Measurements from ENCODE around the gene GNAT3.

Gene GNAT3

GRCh38 chr7:80499350-80499953 lies 12.4 kb downstream of the GNAT3 start:
- Histone ChIP-seq H3K9me3 (ENCODE audit: control insufficient read depth, insufficient read depth, low read length) (no peaks in the 10 kb centered on the region), H3K36me3 (ENCODE audit: control insufficient read depth, insufficient read depth, low read length) (no peaks in the 10 kb centered on the region), H3K9ac (ENCODE audit: low read depth, low read length) (no peak overlapping the region), H3K4me3 (ENCODE audit: low read depth, low read length) (no peak overlapping the region), H3K27me3 (ENCODE audit: control insufficient read depth, insufficient read depth, low read length) (no peaks in the 10 kb centered on the region), H3K4me1 (ENCODE audit: control insufficient read depth, insufficient read depth, low read length) (no peaks in the 10 kb centered on the region)

GRCh38 chr7:80498481-80499349 lies 13.1 kb downstream of the GNAT3 start:
- H3K4me3 ChIP-seq (ENCODE audit: low read depth, low read length) = no peak overlapping the region
- no peaks in the 10 kb centered on the region for H3K9me3 ChIP-seq (ENCODE audit: control insufficient read depth, insufficient read depth, low read length)
- no peaks in the 10 kb centered on the region for H3K4me1 ChIP-seq (ENCODE audit: control insufficient read depth, insufficient read depth, low read length)
- H3K36me3 ChIP-seq (ENCODE audit: control insufficient read depth, insufficient read depth, low read length) = no peaks in the 10 kb centered on the region
- H3K9ac ChIP-seq (ENCODE audit: low read depth, low read length) = no peak overlapping the region
- no peaks in the 10 kb centered on the region for H3K27me3 ChIP-seq (ENCODE audit: control insufficient read depth, insufficient read depth, low read length)

GRCh38 chr7:80496586-80496985 lies 15.3 kb downstream of the GNAT3 start:
- H3K4me3 ChIP-seq (ENCODE audit: low read depth, low read length) = no peak overlapping the region
- no peaks in the 10 kb centered on the region for H3K9me3 ChIP-seq (ENCODE audit: control insufficient read depth, insufficient read depth, low read length)
- H3K27me3 ChIP-seq (ENCODE audit: control insufficient read depth, insufficient read depth, low read length) = no peaks in the 10 kb centered on the region
- no peaks in the 10 kb centered on the region for H3K36me3 ChIP-seq (ENCODE audit: control insufficient read depth, insufficient read depth, low read length)
- H3K4me1 ChIP-seq (ENCODE audit: control insufficient read depth, insufficient read depth, low read length) = no peaks in the 10 kb centered on the region
- no peak overlapping the region for H3K9ac ChIP-seq (ENCODE audit: low read depth, low read length)

GRCh38 chr7:80493121-80493849 lies 18.6 kb downstream of the GNAT3 start:
- no peaks in the 10 kb centered on the region for H3K27me3 ChIP-seq (ENCODE audit: control insufficient read depth, insufficient read depth, low read length)
- peaks cover 2% of the 10 kb centered on the region for H3K4me1 ChIP-seq (ENCODE audit: control insufficient read depth, insufficient read depth, low read length)
- H3K9ac ChIP-seq (ENCODE audit: low read depth, low read length) = no peak overlapping the region

DNA sequence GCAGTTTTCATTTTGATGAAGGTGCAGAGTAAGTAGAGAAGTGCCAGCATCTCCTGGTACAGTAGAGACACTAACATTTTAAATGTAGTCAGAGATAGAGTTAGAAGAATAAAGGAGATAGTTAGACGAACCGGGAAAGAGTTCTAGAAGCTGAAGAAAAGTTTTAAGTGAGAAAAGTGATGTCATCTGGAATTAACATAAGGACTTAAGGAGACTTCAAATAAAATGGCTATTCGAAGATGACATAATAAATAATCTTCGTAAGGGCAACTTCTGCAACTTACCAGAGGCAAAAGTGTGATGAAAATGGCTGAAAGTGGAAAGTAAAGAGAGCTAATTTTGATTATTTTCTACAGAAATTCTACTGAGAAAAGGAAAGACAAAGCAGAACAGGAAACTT lies 20.4 kb downstream of the GNAT3 start:
- H3K9ac ChIP-seq (ENCODE audit: low read depth, low read length) = no peak overlapping the region
- no peaks in the 10 kb centered on the region for H3K36me3 ChIP-seq (ENCODE audit: control insufficient read depth, insufficient read depth, low read length)
- peaks cover 15% of the 10 kb centered on the region for H3K4me1 ChIP-seq (ENCODE audit: control insufficient read depth, insufficient read depth, low read length)
- no peaks in the 10 kb centered on the region for H3K27me3 ChIP-seq (ENCODE audit: control insufficient read depth, insufficient read depth, low read length)
- no peaks in the 10 kb centered on the region for H3K9me3 ChIP-seq (ENCODE audit: control insufficient read depth, insufficient read depth, low read length)
- H3K4me3 ChIP-seq (ENCODE audit: low read depth, low read length) = no peak overlapping the region

More at GRCh38 chr7:80493121-80493849, 18.6 kb downstream of the GNAT3 start:
- Histone ChIP-seq H3K9me3 (ENCODE audit: control insufficient read depth, insufficient read depth, low read length) (no peaks in the 10 kb centered on the region), H3K36me3 (ENCODE audit: control insufficient read depth, insufficient read depth, low read length) (no peaks in the 10 kb centered on the region), H3K4me3 (ENCODE audit: low read depth, low read length) (no peak overlapping the region)

GRCh38 chr7:80488851-80489370 lies 23.0 kb downstream of the GNAT3 start:
- Histone ChIP-seq H3K4me3 (ENCODE audit: low read depth, low read length) (no peak overlapping the region), H3K9me3 (ENCODE audit: control insufficient read depth, insufficient read depth, low read length) (no peaks in the 10 kb centered on the region), H3K4me1 (ENCODE audit: control insufficient read depth, insufficient read depth, low read length) (peaks cover 15% of the 10 kb centered on the region), H3K27me3 (ENCODE audit: control insufficient read depth, insufficient read depth, low read length) (no peaks in the 10 kb centered on the region), H3K9ac (ENCODE audit: low read depth, low read length) (no peak overlapping the region), H3K36me3 (ENCODE audit: control insufficient read depth, insufficient read depth, low read length) (no peaks in the 10 kb centered on the region)

GRCh38 chr7:80488406-80488805 lies 23.5 kb downstream of the GNAT3 start:
- Histone ChIP-seq H3K4me3 (ENCODE audit: low read depth, low read length) (no peak overlapping the region), H3K36me3 (ENCODE audit: control insufficient read depth, insufficient read depth, low read length) (no peaks in the 10 kb centered on the region), H3K27me3 (ENCODE audit: control insufficient read depth, insufficient read depth, low read length) (no peaks in the 10 kb centered on the region), H3K9ac (ENCODE audit: low read depth, low read length) (no peak overlapping the region), H3K9me3 (ENCODE audit: control insufficient read depth, insufficient read depth, low read length) (no peaks in the 10 kb centered on the region), H3K4me1 (ENCODE audit: control insufficient read depth, insufficient read depth, low read length) (peaks cover 15% of the 10 kb centered on the region)

GRCh38 chr7:80485721-80486120 lies 26.1 kb downstream of the GNAT3 start:
- Histone ChIP-seq H3K27me3 (ENCODE audit: control insufficient read depth, insufficient read depth, low read length) (no peaks in the 10 kb centered on the region), H3K9me3 (ENCODE audit: control insufficient read depth, insufficient read depth, low read length) (no peaks in the 10 kb centered on the region), H3K36me3 (ENCODE audit: control insufficient read depth, insufficient read depth, low read length) (no peaks in the 10 kb centered on the region), H3K4me3 (ENCODE audit: low read depth, low read length) (no peak overlapping the region), H3K4me1 (ENCODE audit: control insufficient read depth, insufficient read depth, low read length) (peaks cover 19% of the 10 kb centered on the region), H3K9ac (ENCODE audit: low read depth, low read length) (no peak overlapping the region)

GRCh38 chr7:80482950-80483349 lies 28.9 kb downstream of the GNAT3 start:
- H3K36me3 ChIP-seq (ENCODE audit: control insufficient read depth, insufficient read depth, low read length) = no peaks in the 10 kb centered on the region
- H3K4me3 ChIP-seq (ENCODE audit: low read depth, low read length) = no peak overlapping the region
- no peaks in the 10 kb centered on the region for H3K27me3 ChIP-seq (ENCODE audit: control insufficient read depth, insufficient read depth, low read length)
- H3K4me1 ChIP-seq (ENCODE audit: control insufficient read depth, insufficient read depth, low read length) = peaks cover 13% of the 10 kb centered on the region
- H3K9ac ChIP-seq (ENCODE audit: low read depth, low read length) = no peak overlapping the region
- no peaks in the 10 kb centered on the region for H3K9me3 ChIP-seq (ENCODE audit: control insufficient read depth, insufficient read depth, low read length)

DNA sequence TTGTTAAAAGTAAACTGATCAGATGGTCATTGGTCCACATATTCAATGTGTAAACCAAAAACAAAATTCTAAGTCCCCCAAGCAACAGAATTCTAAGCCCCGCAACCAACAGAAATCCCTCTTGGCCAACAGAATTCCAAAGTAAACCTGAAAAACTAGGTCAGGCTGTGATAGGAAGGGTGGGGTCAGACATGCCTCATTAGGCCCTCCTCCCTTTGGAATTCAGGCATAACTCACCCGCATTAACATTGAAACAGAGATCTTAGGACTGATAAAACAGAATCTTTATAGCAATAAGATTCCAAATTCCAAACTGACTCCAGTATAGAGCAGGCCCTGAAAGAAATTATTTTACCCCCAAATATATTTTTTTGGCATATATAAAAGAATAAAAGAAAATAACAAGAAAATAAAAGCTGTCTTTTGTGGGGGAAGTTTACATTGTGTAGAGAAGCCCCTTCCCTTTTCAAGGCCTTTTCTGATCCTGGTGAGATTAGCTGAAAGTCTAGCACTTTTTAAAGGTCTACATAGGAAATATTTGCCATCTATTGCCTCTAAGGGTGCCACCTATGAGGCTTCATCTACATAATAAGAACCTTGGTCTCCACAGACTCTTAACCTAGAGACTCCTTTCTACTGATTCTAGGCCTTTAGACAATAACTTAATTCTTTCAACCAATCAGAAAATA lies 30.5 kb downstream of the GNAT3 start:
- H3K4me1 ChIP-seq (ENCODE audit: control insufficient read depth, insufficient read depth, low read length) = peaks cover 4% of the 10 kb centered on the region
- H3K9ac ChIP-seq (ENCODE audit: low read depth, low read length) = no peak overlapping the region
- no peaks in the 10 kb centered on the region for H3K27me3 ChIP-seq (ENCODE audit: control insufficient read depth, insufficient read depth, low read length)
- H3K36me3 ChIP-seq (ENCODE audit: control insufficient read depth, insufficient read depth, low read length) = no peaks in the 10 kb centered on the region
- no peak overlapping the region for H3K4me3 ChIP-seq (ENCODE audit: low read depth, low read length)
- H3K9me3 ChIP-seq (ENCODE audit: control insufficient read depth, insufficient read depth, low read length) = no peaks in the 10 kb centered on the region

- Histone ChIP-seq H3K9ac (ENCODE audit: low read depth, low read length) (no peak overlapping the region), H3K4me3 (ENCODE audit: low read depth, low read length) (no peak overlapping the region), H3K4me1 (ENCODE audit: control insufficient read depth, insufficient read depth, low read length) (peaks cover 4% of the 10 kb centered on the region), H3K27me3 (ENCODE audit: control insufficient read depth, insufficient read depth, low read length) (no peaks in the 10 kb centered on the region), H3K9me3 (ENCODE audit: control insufficient read depth, insufficient read depth, low read length) (no peaks in the 10 kb centered on the region), H3K36me3 (ENCODE audit: control insufficient read depth, insufficient read depth, low read length) (no peaks in the 10 kb centered on the region)
These were observed 31.3 kb downstream of the GNAT3 start for GRCh38 chr7:80480566-80480965.
